Breast epithelium (tissue), 3 donors: ENCODE results near the gene SOX18.

Source experiments
- CTCF ChIP-seq, 3 donors: fragments of 450-650 bp; IDR thresholded peaks; one replicate each; pipeline ENCODE4 v1.5.1; 2016 to 2017; ENCODE audit warnings: antibody characterized with exemption in 3 of 3, mild to moderate bottlenecking in 3 of 3, moderate library complexity in 3 of 3
- POLR2A ChIP-seq: fragments of 450-650 bp; IDR thresholded peaks from one replicate; pipeline ENCODE4 v1.6.1; 2016; ENCODE audit warnings: antibody characterized with exemption, mild to moderate bottlenecking, moderate library complexity

- TF ChIP-seq POLR2A (no peak), CTCF (IDR thresholded peaks at IDR 0.05) (no peak)
Measured at GRCh38 chr20:64025101-64025825, 24.2 kb downstream of the SOX18 start.
